GM23338 (cell line): ENCODE measurements around the gene SEC24C.

Source experiments
- ETS1 ChIP-seq: IDR thresholded peaks from 2 replicates; pipeline ENCODE4 v1.6.1; 2016; ENCODE audit warnings: antibody characterized with exemption
- EZH2 ChIP-seq: fragments of 200-600 bp; sonication (generic); IDR thresholded peaks from one replicate; pipeline ENCODE4 v1.8.0; 2017; ENCODE audit warnings: antibody characterized with exemption, mild to moderate bottlenecking, low read depth; ENCODE audit not compliant: unreplicated experiment
- EZH2phosphoT487 ChIP-seq: fragments of 200-600 bp; sonication (generic); IDR thresholded peaks from one replicate; pipeline ENCODE4 v1.8.1; 2018; ENCODE audit warnings: antibody characterized with exemption; ENCODE audit not compliant: unreplicated experiment
- JUNB ChIP-seq: IDR thresholded peaks from one replicate; pipeline ENCODE4 v1.6.1; 2016; ENCODE audit warnings: antibody characterized with exemption; ENCODE audit not compliant: unreplicated experiment
- POLR2AphosphoS5 ChIP-seq: IDR thresholded peaks from 2 replicates; pipeline ENCODE4 v1.6.1; 2016; ENCODE audit warnings: antibody characterized with exemption, low read depth
- STAT1 ChIP-seq: IDR thresholded peaks from one replicate; pipeline ENCODE4 v1.6.1; 2016; ENCODE audit warnings: antibody characterized with exemption; ENCODE audit not compliant: unreplicated experiment
- ZNF114 ChIP-seq: fragments of 250-450 bp; sonication (Bioruptor Pico); IDR thresholded peaks from 2 replicates; pipeline ENCODE4 v1.5.0; 2020; ENCODE audit warnings: mild to moderate bottlenecking, moderate library complexity
- TF ChIP-seq, protein P1 (sequence below), 2 experiments: fragments of 200-600 bp in 1 of 2; sonication (generic) in 1 of 2; conservative IDR thresholded peaks; 2 replicates each; pipeline versions ENCODE4 v1.5.1 to v1.6.1; 2016 to 2017; ENCODE audit warnings: antibody characterized with exemption in 2 of 2, low read depth in 2 of 2, mild to moderate bottlenecking in 2 of 2, moderate library complexity in 1 of 2
- TF ChIP-seq, protein P2 (sequence below): IDR thresholded peaks from one replicate; pipeline ENCODE4 v1.6.1; 2018; ENCODE audit warnings: antibody characterized with exemption; ENCODE audit not compliant: unreplicated experiment

GRCh38 chr10:73762915-73763314 is 18.7 kb downstream of the SEC24C start:
- TF ChIP-seq, protein P1, sequence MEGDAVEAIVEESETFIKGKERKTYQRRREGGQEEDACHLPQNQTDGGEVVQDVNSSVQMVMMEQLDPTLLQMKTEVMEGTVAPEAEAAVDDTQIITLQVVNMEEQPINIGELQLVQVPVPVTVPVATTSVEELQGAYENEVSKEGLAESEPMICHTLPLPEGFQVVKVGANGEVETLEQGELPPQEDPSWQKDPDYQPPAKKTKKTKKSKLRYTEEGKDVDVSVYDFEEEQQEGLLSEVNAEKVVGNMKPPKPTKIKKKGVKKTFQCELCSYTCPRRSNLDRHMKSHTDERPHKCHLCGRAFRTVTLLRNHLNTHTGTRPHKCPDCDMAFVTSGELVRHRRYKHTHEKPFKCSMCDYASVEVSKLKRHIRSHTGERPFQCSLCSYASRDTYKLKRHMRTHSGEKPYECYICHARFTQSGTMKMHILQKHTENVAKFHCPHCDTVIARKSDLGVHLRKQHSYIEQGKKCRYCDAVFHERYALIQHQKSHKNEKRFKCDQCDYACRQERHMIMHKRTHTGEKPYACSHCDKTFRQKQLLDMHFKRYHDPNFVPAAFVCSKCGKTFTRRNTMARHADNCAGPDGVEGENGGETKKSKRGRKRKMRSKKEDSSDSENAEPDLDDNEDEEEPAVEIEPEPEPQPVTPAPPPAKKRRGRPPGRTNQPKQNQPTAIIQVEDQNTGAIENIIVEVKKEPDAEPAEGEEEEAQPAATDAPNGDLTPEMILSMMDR (conservative IDR thresholded peaks at IDR 0.05; ENCODE audit: low read depth in 2 of 2): no peak
- TF ChIP-seq POLR2AphosphoS5 (no peak), EZH2 (no peak), EZH2phosphoT487 (no peak), ETS1 (no peak), JUNB (no peak), STAT1 (no peak), ZNF114 (CRISPR knock-in tag) (no peak)
- TF ChIP-seq, protein P2, sequence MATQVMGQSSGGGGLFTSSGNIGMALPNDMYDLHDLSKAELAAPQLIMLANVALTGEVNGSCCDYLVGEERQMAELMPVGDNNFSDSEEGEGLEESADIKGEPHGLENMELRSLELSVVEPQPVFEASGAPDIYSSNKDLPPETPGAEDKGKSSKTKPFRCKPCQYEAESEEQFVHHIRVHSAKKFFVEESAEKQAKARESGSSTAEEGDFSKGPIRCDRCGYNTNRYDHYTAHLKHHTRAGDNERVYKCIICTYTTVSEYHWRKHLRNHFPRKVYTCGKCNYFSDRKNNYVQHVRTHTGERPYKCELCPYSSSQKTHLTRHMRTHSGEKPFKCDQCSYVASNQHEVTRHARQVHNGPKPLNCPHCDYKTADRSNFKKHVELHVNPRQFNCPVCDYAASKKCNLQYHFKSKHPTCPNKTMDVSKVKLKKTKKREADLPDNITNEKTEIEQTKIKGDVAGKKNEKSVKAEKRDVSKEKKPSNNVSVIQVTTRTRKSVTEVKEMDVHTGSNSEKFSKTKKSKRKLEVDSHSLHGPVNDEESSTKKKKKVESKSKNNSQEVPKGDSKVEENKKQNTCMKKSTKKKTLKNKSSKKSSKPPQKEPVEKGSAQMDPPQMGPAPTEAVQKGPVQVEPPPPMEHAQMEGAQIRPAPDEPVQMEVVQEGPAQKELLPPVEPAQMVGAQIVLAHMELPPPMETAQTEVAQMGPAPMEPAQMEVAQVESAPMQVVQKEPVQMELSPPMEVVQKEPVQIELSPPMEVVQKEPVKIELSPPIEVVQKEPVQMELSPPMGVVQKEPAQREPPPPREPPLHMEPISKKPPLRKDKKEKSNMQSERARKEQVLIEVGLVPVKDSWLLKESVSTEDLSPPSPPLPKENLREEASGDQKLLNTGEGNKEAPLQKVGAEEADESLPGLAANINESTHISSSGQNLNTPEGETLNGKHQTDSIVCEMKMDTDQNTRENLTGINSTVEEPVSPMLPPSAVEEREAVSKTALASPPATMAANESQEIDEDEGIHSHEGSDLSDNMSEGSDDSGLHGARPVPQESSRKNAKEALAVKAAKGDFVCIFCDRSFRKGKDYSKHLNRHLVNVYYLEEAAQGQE: no peak
